ENCODE results near the gene FARP2. TPM values are rescaled to one million over a fixed set of nuclear protein-coding genes. Genes with fewer than 3 reads are reported as not detected.

FARP2 gene
- total RNA-seq, 1 experiment from 2014 or later = 49.3 TPM

DNA sequence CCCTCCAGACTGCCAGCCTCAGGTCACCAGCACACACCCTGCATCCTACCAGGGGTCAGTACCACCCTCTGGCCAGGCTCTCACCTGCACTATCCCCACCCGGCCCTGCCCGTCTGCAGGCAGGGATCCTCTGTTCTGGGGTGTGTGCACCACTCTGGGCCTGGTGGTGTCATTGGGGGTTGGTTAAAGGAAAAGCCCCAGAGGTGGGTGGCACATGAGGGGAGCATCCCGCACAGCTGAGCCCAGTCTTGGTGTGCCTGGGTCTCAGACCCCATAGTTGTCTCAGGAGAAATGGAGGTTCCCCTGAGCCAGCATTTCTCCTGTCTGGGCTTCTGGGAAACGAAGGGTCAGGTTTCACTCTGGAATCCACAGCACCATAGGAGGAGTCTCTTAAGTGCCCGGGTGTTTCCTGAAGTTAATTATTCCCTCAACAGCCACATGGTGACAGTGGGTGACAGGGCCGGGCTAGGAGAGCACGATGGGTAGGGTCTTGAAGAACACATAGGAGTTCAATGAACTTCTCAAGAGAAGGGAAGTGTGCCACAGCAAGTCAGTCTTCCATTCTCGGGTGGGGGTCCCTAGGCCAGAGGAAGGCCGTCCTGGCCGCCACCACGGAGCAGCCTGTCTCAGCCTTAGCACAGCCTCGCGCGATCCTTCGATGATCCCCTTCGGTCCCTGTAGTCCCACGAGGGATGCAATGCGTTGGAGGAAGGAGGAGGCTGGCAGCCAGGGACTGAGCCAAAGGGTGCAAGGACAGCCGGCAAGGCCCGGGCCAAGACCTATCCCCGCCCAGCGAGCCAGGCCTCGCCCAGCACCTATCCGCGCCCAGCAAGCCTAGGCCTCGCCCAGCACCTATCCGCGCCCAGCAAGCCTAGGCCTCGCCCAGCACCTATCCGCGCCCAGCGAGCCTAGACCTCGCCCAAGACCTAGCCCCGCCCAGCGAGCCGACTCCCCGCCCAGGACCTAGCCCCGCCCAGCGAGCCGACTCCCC, 1.1 kb upstream of the FARP2 start:
- intact Hi-C loops (cut with micrococcal nuclease) = loop anchor here (2.0 to 5.0 kb wide), 6 partner anchors 40 to 527 kb away; partner anchors contain the start of genes ATG4B, BOK, HDLBP and ING5
- Histone ChIP-seq H3K36me3 (ENCODE audit: control insufficient read depth in 1 of 2, insufficient read depth in 2 of 2, low read length in 2 of 2) (peaks cover 17 to 36% of the 10 kb centered on the region in 2 experiments; a peak in 3 of 4 replicates), H3K9me3 (ENCODE audit: control insufficient read depth in 1 of 2, insufficient read depth in 1 of 2, low read depth in 1 of 2, low read length in 2 of 2) (no peaks in the 10 kb centered on the region), H3K27ac (ENCODE audit: low read depth, low read length) (peak overlapping the region; percentile 57), H3K27me3 (ENCODE audit: insufficient read depth, low read length) (no peaks in the 10 kb centered on the region), H3K79me2 (ENCODE audit: insufficient read depth, low read length) (peaks cover 40% of the 10 kb centered on the region), H3K9me2 (ENCODE audit: insufficient read depth) (no peaks in the 10 kb centered on the region), H3K4me3 (replicated peaks in 1 of 2; ENCODE audit: low read depth in 1 of 2, low read length in 2 of 2) (peak overlapping the region; percentile 6 to 47; a peak in 2 of 4 replicates), H2AFZ (ENCODE audit: low read depth, low read length, poor library complexity, severe bottlenecking) (no peak overlapping the region), H3K4me1 (ENCODE audit: control insufficient read depth in 1 of 2, insufficient read depth in 2 of 2, low read length in 2 of 2) (peaks cover 17 to 22% of the 10 kb centered on the region in 2 experiments), H3K9ac (ENCODE audit: low read length) (peak overlapping the region; percentile 66), H3K4me2 (ENCODE audit: low read length) (peak overlapping the region; percentile 78), H4K20me1 (ENCODE audit: insufficient read depth) (peaks cover 3% of the 10 kb centered on the region; the same call in 1 of the 2 replicates)
- TF ChIP-seq ZNF274 (IDR thresholded peaks at IDR 0.05; ENCODE audit: low read depth, low read length) (no peak), RAD21 (IDR thresholded peaks at IDR 0.05; ENCODE audit: low read depth) (peak; percentile 26; the same call in 1 of the 2 replicates), EGR1 (IDR thresholded peaks at IDR 0.05; ENCODE audit: low read depth) (no peak), POLR2AphosphoS5 (IDR thresholded peaks at IDR 0.05; ENCODE audit: low read depth, low read length) (peak; percentile 47), ELF1 (IDR thresholded peaks at IDR 0.05; ENCODE audit: borderline replicate concordance, low read depth) (no peak), SP1 (IDR thresholded peaks at IDR 0.05; ENCODE audit: low read depth) (0 out of 2 replicates have a peak, but pooled peaks have one; percentile 13)
- TF ChIP-seq, protein P1, sequence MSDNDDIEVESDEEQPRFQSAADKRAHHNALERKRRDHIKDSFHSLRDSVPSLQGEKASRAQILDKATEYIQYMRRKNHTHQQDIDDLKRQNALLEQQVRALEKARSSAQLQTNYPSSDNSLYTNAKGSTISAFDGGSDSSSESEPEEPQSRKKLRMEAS (IDR thresholded peaks at IDR 0.05) = peak; percentile 41
- CTCF ChIA-PET = no interaction called here
- no TSS peak for BruUV-seq (replicated peaks)
- POLR2A ChIA-PET = no interaction called here
- ATAC-seq (peak; percentile 85), DNase-seq (ENCODE audit: low read depth, low spot score) (peak; percentile 81)
- RAD21 ChIA-PET (ENCODE audit: low non-redundant PET in 1 of 2, low total read pairs in 2 of 2, uncharacterized antibody in 2 of 2, unreplicated experiment in 2 of 2) = no interaction called here

DNA sequence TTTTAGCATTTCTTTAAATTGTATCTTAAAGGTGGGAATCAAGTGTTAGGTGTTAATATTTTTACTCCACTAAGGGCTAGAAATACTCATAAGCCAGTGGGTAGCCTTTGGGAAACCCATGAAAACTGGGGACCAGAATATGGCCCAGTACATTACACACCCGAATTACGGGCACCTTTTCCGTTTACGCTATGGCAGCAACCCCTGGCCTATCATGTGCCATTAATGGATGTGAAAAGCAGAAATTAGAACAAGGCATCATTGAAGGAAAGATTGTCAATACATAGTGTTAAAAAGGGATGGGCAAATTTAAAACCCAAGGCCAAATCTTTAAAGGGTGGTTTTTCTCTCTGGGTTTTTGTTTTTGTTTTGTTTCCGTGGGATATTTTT, 781 bp downstream of the FARP2 start:
- peak overlapping the region; percentile 85 for H3K9ac ChIP-seq (ENCODE audit: low read length)
- peaks cover 4 to 17% of the 10 kb centered on the region in 2 experiments; a peak in 2 of 4 replicates for H3K36me3 ChIP-seq (ENCODE audit: control insufficient read depth in 1 of 2, insufficient read depth in 2 of 2, low read length in 2 of 2)
- peaks cover 53% of the 10 kb centered on the region for H3K79me2 ChIP-seq (ENCODE audit: insufficient read depth, low read length)
- intact Hi-C loops (cut with micrococcal nuclease) = loop anchor here (5.0 kb wide), 5 partner anchors 150 to 525 kb away; partner anchors contain the start of genes ATG4B, BOK, ING5 and STK25
- peak overlapping the region; percentile 87 to 89 for H3K4me3 ChIP-seq (replicated peaks in 1 of 2; ENCODE audit: low read depth in 1 of 2, low read length in 2 of 2)
- peak overlapping the region; percentile 94 for H3K4me2 ChIP-seq (ENCODE audit: low read length)
- DNase-seq (ENCODE audit: low read depth, low spot score) = no peak
- BruUV-seq (replicated peaks) = no TSS peak
- H3K27ac ChIP-seq (ENCODE audit: low read depth, low read length) = peak overlapping the region; percentile 65
- 0 out of 2 replicates have a peak, but pooled peaks have one; percentile 0 for TF ChIP-seq SIN3A (IDR thresholded peaks at IDR 0.05; ENCODE audit: low read depth)
- TF ChIP-seq, protein P2, sequence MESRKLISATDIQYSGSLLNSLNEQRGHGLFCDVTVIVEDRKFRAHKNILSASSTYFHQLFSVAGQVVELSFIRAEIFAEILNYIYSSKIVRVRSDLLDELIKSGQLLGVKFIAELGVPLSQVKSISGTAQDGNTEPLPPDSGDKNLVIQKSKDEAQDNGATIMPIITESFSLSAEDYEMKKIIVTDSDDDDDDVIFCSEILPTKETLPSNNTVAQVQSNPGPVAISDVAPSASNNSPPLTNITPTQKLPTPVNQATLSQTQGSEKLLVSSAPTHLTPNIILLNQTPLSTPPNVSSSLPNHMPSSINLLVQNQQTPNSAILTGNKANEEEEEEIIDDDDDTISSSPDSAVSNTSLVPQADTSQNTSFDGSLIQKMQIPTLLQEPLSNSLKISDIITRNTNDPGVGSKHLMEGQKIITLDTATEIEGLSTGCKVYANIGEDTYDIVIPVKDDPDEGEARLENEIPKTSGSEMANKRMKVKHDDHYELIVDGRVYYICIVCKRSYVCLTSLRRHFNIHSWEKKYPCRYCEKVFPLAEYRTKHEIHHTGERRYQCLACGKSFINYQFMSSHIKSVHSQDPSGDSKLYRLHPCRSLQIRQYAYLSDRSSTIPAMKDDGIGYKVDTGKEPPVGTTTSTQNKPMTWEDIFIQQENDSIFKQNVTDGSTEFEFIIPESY (IDR thresholded peaks at IDR 0.05; ENCODE audit: extremely low read depth, insufficient replicate concordance, low read length) = no peak
- no peak for ATAC-seq
- no peaks in the 10 kb centered on the region for H3K9me3 ChIP-seq (ENCODE audit: control insufficient read depth in 1 of 2, insufficient read depth in 1 of 2, low read depth in 1 of 2, low read length in 2 of 2)
- no peaks in the 10 kb centered on the region; the same call in 1 of the 2 replicates for H4K20me1 ChIP-seq (ENCODE audit: insufficient read depth)
- CTCF ChIA-PET = interaction anchor here (1.0 kb wide), 1 partner anchor 34 kb away, joined by 3 read pairs; no protein-coding TSS in a partner anchor
- RAD21 ChIA-PET (ENCODE audit: low non-redundant PET in 1 of 2, low total read pairs in 2 of 2, uncharacterized antibody in 2 of 2, unreplicated experiment in 2 of 2) = no interaction called here
- peaks cover 17 to 22% of the 10 kb centered on the region in 2 experiments for H3K4me1 ChIP-seq (ENCODE audit: control insufficient read depth in 1 of 2, insufficient read depth in 2 of 2, low read length in 2 of 2)
- POLR2A ChIA-PET = no interaction called here
- no peaks in the 10 kb centered on the region for H3K9me2 ChIP-seq (ENCODE audit: insufficient read depth)
- no peak overlapping the region for H2AFZ ChIP-seq (ENCODE audit: low read depth, low read length, poor library complexity, severe bottlenecking)
- H3K27me3 ChIP-seq (ENCODE audit: insufficient read depth, low read length) = no peaks in the 10 kb centered on the region

Data from HCT116 (cell line).